Activated naive CD8-positive, alpha-beta T cell treated with anti-CD3 and anti-CD28 coated beads, Interleukin-2, amount 10 ng/mL, durations not matched to agents 7 days and 5 days (primary cell): Measurements from ENCODE around the gene FNDC3B. TPM values are rescaled to one million over a fixed set of nuclear protein-coding genes. Genes with fewer than 3 reads are reported as not detected.

ENCODE experiments used
- ATAC-seq: fragments of 150-1000 bp; cut with Tn5 transposase; one replicate; pipeline ENCODE4 v1.10.0; 2021; ENCODE audit warnings: low read depth, moderate library complexity
- POLR2A ChIA-PET: fragments of 350-600 bp; sonication (Branson Sonifier 250); formaldehyde crosslinking; loops from one replicate; lab custom pipeline; 2021; ENCODE audit warnings: antibody characterized with exemption; lab: Charles Lee
- DNase-seq: peaks from one replicate; pipeline ENCODE4 v3.0.0; 2021
- H3K27ac Mint-ChIP-seq: one replicate; pipeline ENCODE4 v1.8.0; 2022; ENCODE audit warnings: mild to moderate bottlenecking, mixed read lengths
- H3K27me3 Mint-ChIP-seq: one replicate; pipeline ENCODE4 v1.8.0; 2022; ENCODE audit warnings: mild to moderate bottlenecking, moderate library complexity, mixed read lengths
- H3K36me3 Mint-ChIP-seq: one replicate; pipeline ENCODE4 v1.8.0; 2021; ENCODE audit warnings: mild to moderate bottlenecking, mixed read lengths
- H3K4me1 Mint-ChIP-seq: one replicate; pipeline ENCODE4 v1.8.0; 2021; ENCODE audit warnings: mixed read lengths
- H3K4me3 Mint-ChIP-seq: one replicate; pipeline ENCODE4 v1.8.0; 2022; ENCODE audit warnings: mild to moderate bottlenecking, moderate library complexity, mixed read lengths
- H3K9me3 Mint-ChIP-seq: one replicate; pipeline ENCODE4 v1.8.0; 2021; ENCODE audit warnings: mixed read lengths
- total RNA-seq, 2 experiments: library from RNA; stranded (reverse); gene quantifications; one replicate each; pipeline ENCODE4 v1.2.3, GENCODE V29; 2021

FNDC3B gene
- total RNA-seq, 2 experiments from 2014 or later, result 15.8 to 16.3 TPM

GRCh38 chr3:172274906-172275305, 235.5 kb downstream of the FNDC3B start:
- no peaks in the 10 kb centered on the region for H3K27me3 Mint-ChIP-seq
- ATAC-seq, result no peak
- no peaks in the 10 kb centered on the region for H3K4me1 Mint-ChIP-seq
- H3K36me3 Mint-ChIP-seq, result peaks cover 5% of the 10 kb centered on the region
- no peak overlapping the region for H3K27ac Mint-ChIP-seq
- no peak for DNase-seq
- POLR2A ChIA-PET, result no interaction called here
- no peaks in the 10 kb centered on the region for H3K9me3 Mint-ChIP-seq
- no peak overlapping the region for H3K4me3 Mint-ChIP-seq

DNA sequence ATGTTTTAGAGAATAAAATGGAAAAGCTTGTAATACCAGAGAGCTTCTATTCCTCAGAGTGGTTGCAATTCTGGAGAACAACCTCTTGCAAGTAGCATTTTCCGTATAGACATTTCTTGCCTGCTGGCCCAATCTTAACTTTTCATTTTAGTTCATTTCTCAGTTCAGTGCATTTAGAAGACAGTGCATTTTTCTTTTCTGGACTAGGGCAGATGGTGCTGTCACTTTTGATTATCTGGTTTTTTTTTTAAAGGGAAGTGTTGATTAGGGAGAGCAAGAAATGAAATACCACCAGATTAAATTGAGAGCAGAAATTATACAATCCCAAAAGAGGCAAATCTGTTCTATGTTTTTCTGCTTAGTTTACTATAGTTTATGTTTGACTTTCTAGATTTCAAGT, 236.2 kb downstream of the FNDC3B start:
- POLR2A ChIA-PET, result no interaction called here
- DNase-seq (no peak), ATAC-seq (no peak)
- no peaks in the 10 kb centered on the region for H3K36me3 Mint-ChIP-seq
- H3K9me3 Mint-ChIP-seq, result no peaks in the 10 kb centered on the region
- H3K4me3 Mint-ChIP-seq, result no peak overlapping the region
- no peaks in the 10 kb centered on the region for H3K4me1 Mint-ChIP-seq
- H3K27me3 Mint-ChIP-seq, result no peaks in the 10 kb centered on the region
- no peak overlapping the region for H3K27ac Mint-ChIP-seq

DNA sequence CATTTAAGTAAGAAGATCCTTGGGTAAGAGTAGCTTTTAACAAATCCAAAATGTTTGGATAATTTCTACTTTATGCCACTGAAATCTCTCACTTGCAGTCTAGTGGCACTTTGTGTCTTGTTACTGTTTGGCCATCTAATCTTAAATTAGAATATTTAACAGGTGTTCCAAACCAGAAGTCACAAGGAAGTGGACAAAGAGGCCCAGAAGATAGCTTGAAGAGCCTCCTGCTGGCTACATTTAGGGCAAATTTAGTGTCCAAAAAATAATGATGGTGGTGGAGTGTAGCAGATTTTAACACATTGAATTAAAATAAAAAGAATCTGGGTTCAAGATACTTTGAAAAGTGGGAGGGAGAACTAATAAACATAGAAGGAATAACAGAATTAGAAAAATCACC, 236.7 kb downstream of the FNDC3B start:
- ATAC-seq (no peak), DNase-seq (no peak)
- Mint-ChIP-seq H3K36me3 (no peaks in the 10 kb centered on the region), H3K9me3 (no peaks in the 10 kb centered on the region), H3K27me3 (no peaks in the 10 kb centered on the region), H3K27ac (no peak overlapping the region), H3K4me1 (no peaks in the 10 kb centered on the region), H3K4me3 (no peak overlapping the region)
- POLR2A ChIA-PET, result no interaction called here

GRCh38 chr3:172277151-172277652, 237.8 kb downstream of the FNDC3B start:
- Mint-ChIP-seq H3K9me3 (no peaks in the 10 kb centered on the region), H3K27ac (no peak overlapping the region), H3K4me3 (no peak overlapping the region), H3K27me3 (no peaks in the 10 kb centered on the region), H3K4me1 (no peaks in the 10 kb centered on the region), H3K36me3 (peaks cover 2% of the 10 kb centered on the region)
- POLR2A ChIA-PET, result no interaction called here
- DNase-seq (no peak), ATAC-seq (no peak)

- no peaks in the 10 kb centered on the region for H3K27me3 Mint-ChIP-seq
- H3K4me3 Mint-ChIP-seq, result no peak overlapping the region
- no peak overlapping the region for H3K27ac Mint-ChIP-seq
- H3K36me3 Mint-ChIP-seq, result peaks cover 3% of the 10 kb centered on the region
- no peaks in the 10 kb centered on the region for H3K9me3 Mint-ChIP-seq
- no peak for DNase-seq
- no peak for ATAC-seq
- POLR2A ChIA-PET, result no interaction called here
- no peaks in the 10 kb centered on the region for H3K4me1 Mint-ChIP-seq
Measured at GRCh38 chr3:172279191-172279640, 239.8 kb downstream of the FNDC3B start.

- POLR2A ChIA-PET, result no interaction called here
- H3K4me3 Mint-ChIP-seq, result no peak overlapping the region
- H3K27ac Mint-ChIP-seq, result no peak overlapping the region
- H3K9me3 Mint-ChIP-seq, result no peaks in the 10 kb centered on the region
- no peaks in the 10 kb centered on the region for H3K4me1 Mint-ChIP-seq
- H3K27me3 Mint-ChIP-seq, result no peaks in the 10 kb centered on the region
- DNase-seq, result no peak
- ATAC-seq, result no peak
- peaks cover 3% of the 10 kb centered on the region for H3K36me3 Mint-ChIP-seq
Measured at GRCh38 chr3:172279974-172280373, 240.6 kb downstream of the FNDC3B start.

- H3K27me3 Mint-ChIP-seq, result no peaks in the 10 kb centered on the region
- H3K4me3 Mint-ChIP-seq, result no peak overlapping the region
- H3K27ac Mint-ChIP-seq, result no peak overlapping the region
- H3K36me3 Mint-ChIP-seq, result peaks cover 5% of the 10 kb centered on the region
- no peaks in the 10 kb centered on the region for H3K4me1 Mint-ChIP-seq
- DNase-seq (no peak), ATAC-seq (no peak)
- H3K9me3 Mint-ChIP-seq, result no peaks in the 10 kb centered on the region
- POLR2A ChIA-PET, result no interaction called here
Measured at GRCh38 chr3:172280406-172281051, 241.2 kb downstream of the FNDC3B start.

- H3K36me3 Mint-ChIP-seq, result peaks cover 5% of the 10 kb centered on the region
- H3K27ac Mint-ChIP-seq, result no peak overlapping the region
- POLR2A ChIA-PET, result no interaction called here
- H3K9me3 Mint-ChIP-seq, result no peaks in the 10 kb centered on the region
- no peaks in the 10 kb centered on the region for H3K4me1 Mint-ChIP-seq
- DNase-seq (no peak), ATAC-seq (no peak)
- H3K27me3 Mint-ChIP-seq, result no peaks in the 10 kb centered on the region
- no peak overlapping the region for H3K4me3 Mint-ChIP-seq
Measured at GRCh38 chr3:172281884-172282283, 242.5 kb downstream of the FNDC3B start.

- Mint-ChIP-seq H3K4me3 (no peak overlapping the region), H3K4me1 (no peaks in the 10 kb centered on the region), H3K27me3 (no peaks in the 10 kb centered on the region), H3K9me3 (no peaks in the 10 kb centered on the region), H3K27ac (no peak overlapping the region), H3K36me3 (peaks cover 5% of the 10 kb centered on the region)
- no peak for ATAC-seq
- no peak for DNase-seq
- POLR2A ChIA-PET, result no interaction called here
Measured at GRCh38 chr3:172282850-172283249, 243.5 kb downstream of the FNDC3B start.

GRCh38 chr3:172283841-172284357, 244.5 kb downstream of the FNDC3B start:
- Mint-ChIP-seq H3K9me3 (no peaks in the 10 kb centered on the region), H3K4me1 (peaks cover 7% of the 10 kb centered on the region), H3K27me3 (no peaks in the 10 kb centered on the region), H3K4me3 (no peak overlapping the region), H3K27ac (no peak overlapping the region), H3K36me3 (peaks cover 5% of the 10 kb centered on the region)
- POLR2A ChIA-PET, result no interaction called here
- no peak for DNase-seq
- no peak for ATAC-seq

GRCh38 chr3:172285844-172286243, 246.5 kb downstream of the FNDC3B start:
- no peak overlapping the region for H3K4me3 Mint-ChIP-seq
- DNase-seq (no peak), ATAC-seq (no peak)
- peaks cover 7% of the 10 kb centered on the region for H3K36me3 Mint-ChIP-seq
- POLR2A ChIA-PET, result no interaction called here
- no peaks in the 10 kb centered on the region for H3K27me3 Mint-ChIP-seq
- H3K27ac Mint-ChIP-seq, result no peak overlapping the region
- H3K4me1 Mint-ChIP-seq, result peaks cover 15% of the 10 kb centered on the region
- H3K9me3 Mint-ChIP-seq, result no peaks in the 10 kb centered on the region

- H3K4me1 Mint-ChIP-seq, result peaks cover 15% of the 10 kb centered on the region
- no peak overlapping the region for H3K27ac Mint-ChIP-seq
- no peaks in the 10 kb centered on the region for H3K27me3 Mint-ChIP-seq
- ATAC-seq (no peak), DNase-seq (no peak)
- POLR2A ChIA-PET, result no interaction called here
- no peaks in the 10 kb centered on the region for H3K9me3 Mint-ChIP-seq
- peaks cover 6% of the 10 kb centered on the region for H3K36me3 Mint-ChIP-seq
- H3K4me3 Mint-ChIP-seq, result no peak overlapping the region
Measured at GRCh38 chr3:172286548-172287148, 247.3 kb downstream of the FNDC3B start.

- H3K36me3 Mint-ChIP-seq, result peaks cover 4% of the 10 kb centered on the region
- peaks cover 15% of the 10 kb centered on the region for H3K4me1 Mint-ChIP-seq
- ATAC-seq (no peak), DNase-seq (no peak)
- H3K9me3 Mint-ChIP-seq, result no peaks in the 10 kb centered on the region
- H3K4me3 Mint-ChIP-seq, result no peak overlapping the region
- H3K27ac Mint-ChIP-seq, result no peak overlapping the region
- POLR2A ChIA-PET, result no interaction called here
- no peaks in the 10 kb centered on the region for H3K27me3 Mint-ChIP-seq
Measured at GRCh38 chr3:172287937-172288477, 248.6 kb downstream of the FNDC3B start.

DNA sequence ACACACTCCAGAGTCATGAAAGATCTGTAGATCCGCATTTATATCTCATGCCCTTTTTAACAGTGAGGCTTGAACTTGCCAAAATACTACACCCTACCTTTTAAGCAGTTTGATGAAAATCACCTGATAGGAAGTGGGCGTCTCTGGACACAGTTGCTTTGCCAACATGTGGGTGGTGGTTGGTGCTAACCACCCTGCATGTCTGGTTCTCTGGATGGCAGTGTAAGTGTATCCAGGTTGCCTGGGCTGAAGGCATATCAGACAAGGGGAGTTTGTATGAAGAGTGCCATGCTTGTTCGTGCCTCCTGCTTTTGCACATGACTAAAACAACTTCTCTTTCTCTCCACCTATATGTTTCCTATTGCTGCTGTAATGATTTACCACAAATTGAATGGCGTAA, 249.3 kb downstream of the FNDC3B start:
- Mint-ChIP-seq H3K4me1 (peaks cover 15% of the 10 kb centered on the region), H3K27ac (no peak overlapping the region), H3K4me3 (no peak overlapping the region), H3K27me3 (no peaks in the 10 kb centered on the region), H3K36me3 (peaks cover 4% of the 10 kb centered on the region), H3K9me3 (no peaks in the 10 kb centered on the region)
- POLR2A ChIA-PET, result no interaction called here
- ATAC-seq (peak; percentile 39), DNase-seq (no peak)
